Activated CD8-positive, alpha-beta T cell treated with anti-CD3 and anti-CD28 coated beads, Interleukin-2, amount 10 ng/mL, durations not matched to agents 7 days and 5 days (primary cell): Measurements from ENCODE around the gene DPP6. TPM values are rescaled to one million over a fixed set of nuclear protein-coding genes. Genes with fewer than 3 reads are reported as not detected.

ENCODE experiments used
- ATAC-seq: fragments of 150-1000 bp; cut with Tn5 transposase; one replicate; pipeline ENCODE4 v1.10.0; 2021; ENCODE audit warnings: moderate library complexity
- CTCF ChIA-PET: fragments of 350-600 bp; sonication (Branson Sonifier 250); formaldehyde crosslinking; loops from one replicate; lab custom pipeline; 2021; ENCODE audit warnings: antibody characterized with exemption; lab: Charles Lee
- POLR2A ChIA-PET: fragments of 350-600 bp; sonication (Branson Sonifier 250); formaldehyde crosslinking; loops from one replicate; lab custom pipeline; 2021; ENCODE audit warnings: antibody characterized with exemption; lab: Charles Lee
- DNase-seq: peaks from one replicate; pipeline ENCODE4 v3.0.0-alpha.2; 2020
- H3K27ac Mint-ChIP-seq: one replicate; pipeline ENCODE4 v1.8.0; 2021; ENCODE audit warnings: mild to moderate bottlenecking, mixed read lengths
- H3K27me3 Mint-ChIP-seq: one replicate; pipeline ENCODE4 v1.8.0; 2021; ENCODE audit warnings: low read depth, mixed read lengths
- H3K36me3 Mint-ChIP-seq: one replicate; pipeline ENCODE4 v1.8.0; 2021; ENCODE audit warnings: low read depth, mixed read lengths
- H3K4me1 Mint-ChIP-seq: one replicate; pipeline ENCODE4 v1.8.0; 2021; ENCODE audit warnings: low read depth, mixed read lengths
- H3K4me3 Mint-ChIP-seq: one replicate; pipeline ENCODE4 v1.8.0; 2021; ENCODE audit warnings: mild to moderate bottlenecking, mixed read lengths
- H3K9me3 Mint-ChIP-seq: one replicate; pipeline ENCODE4 v1.8.0; 2022; ENCODE audit warnings: mixed read lengths; ENCODE audit not compliant: insufficient read depth
- total RNA-seq, 2 experiments: library from RNA; stranded (reverse); gene quantifications; one replicate each; pipeline ENCODE4 v1.2.3, GENCODE V29; 2021

The DPP6 gene
- total RNA-seq, 2 experiments from 2014 or later = not detected

GRCh38 chr7:154584352-154585252 is 532.4 kb downstream of the DPP6 start:
- Mint-ChIP-seq H3K27me3 (no peaks in the 10 kb centered on the region), H3K4me1 (no peaks in the 10 kb centered on the region), H3K9me3 (no peaks in the 10 kb centered on the region), H3K36me3 (no peaks in the 10 kb centered on the region), H3K27ac (no peak overlapping the region), H3K4me3 (no peak overlapping the region)
- CTCF ChIA-PET = no interaction called here
- ATAC-seq (no peak), DNase-seq (no peak)
- POLR2A ChIA-PET = no interaction called here

DNA sequence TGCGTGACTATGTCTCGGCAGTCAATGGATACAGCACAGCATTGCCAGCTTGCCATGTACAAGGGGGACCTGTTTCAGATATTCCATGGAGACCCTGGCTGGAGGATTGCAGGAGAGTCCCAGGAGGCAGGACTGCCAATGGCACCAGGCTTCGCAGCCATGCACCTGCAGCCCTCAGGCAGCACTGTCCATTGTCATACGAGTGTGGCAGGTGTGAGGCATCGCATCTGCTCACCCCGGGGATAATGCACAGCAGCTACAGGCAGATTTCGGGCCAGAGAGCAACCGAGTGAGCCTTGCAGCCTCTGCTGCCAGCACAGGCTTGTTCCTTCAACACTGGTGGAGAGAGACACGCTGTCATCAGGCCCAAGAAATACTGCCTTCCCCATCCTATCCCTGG is 535.6 kb downstream of the DPP6 start:
- Mint-ChIP-seq H3K4me1 (no peaks in the 10 kb centered on the region), H3K36me3 (no peaks in the 10 kb centered on the region), H3K9me3 (no peaks in the 10 kb centered on the region), H3K4me3 (no peak overlapping the region), H3K27me3 (no peaks in the 10 kb centered on the region), H3K27ac (no peak overlapping the region)
- POLR2A ChIA-PET = no interaction called here
- no peak for DNase-seq
- CTCF ChIA-PET = no interaction called here
- ATAC-seq = no peak

DNA sequence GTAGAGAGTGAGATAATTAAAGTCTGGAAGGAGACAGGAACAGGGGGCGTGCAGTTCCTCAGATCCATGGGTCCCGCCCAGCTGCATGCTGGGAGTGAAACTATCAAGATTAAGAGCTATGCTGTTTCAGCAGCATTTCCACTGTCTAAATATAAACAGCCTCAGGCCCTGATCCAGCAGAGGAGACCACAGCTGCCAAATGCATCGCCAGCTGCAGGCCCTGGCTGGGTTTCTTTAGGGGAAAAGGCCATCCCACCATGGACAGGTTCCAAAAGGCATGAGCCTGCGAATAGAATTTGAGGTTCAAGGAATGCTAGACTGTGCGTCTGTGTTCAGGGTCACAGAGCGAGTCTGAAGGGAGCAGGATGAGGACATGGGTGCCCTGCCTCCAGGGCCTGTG is 539.3 kb downstream of the DPP6 start:
- POLR2A ChIA-PET = no interaction called here
- Mint-ChIP-seq H3K9me3 (no peaks in the 10 kb centered on the region), H3K36me3 (no peaks in the 10 kb centered on the region), H3K27me3 (no peaks in the 10 kb centered on the region), H3K4me3 (no peak overlapping the region), H3K27ac (no peak overlapping the region), H3K4me1 (no peaks in the 10 kb centered on the region)
- CTCF ChIA-PET = no interaction called here
- DNase-seq (no peak), ATAC-seq (no peak)

GRCh38 chr7:154592388-154592787 is 540.2 kb downstream of the DPP6 start:
- no peaks in the 10 kb centered on the region for H3K4me1 Mint-ChIP-seq
- CTCF ChIA-PET = no interaction called here
- DNase-seq = no peak
- no peak for ATAC-seq
- H3K27me3 Mint-ChIP-seq = no peaks in the 10 kb centered on the region
- no peak overlapping the region for H3K4me3 Mint-ChIP-seq
- H3K36me3 Mint-ChIP-seq = no peaks in the 10 kb centered on the region
- H3K9me3 Mint-ChIP-seq = no peaks in the 10 kb centered on the region
- POLR2A ChIA-PET = no interaction called here
- no peak overlapping the region for H3K27ac Mint-ChIP-seq

DNA sequence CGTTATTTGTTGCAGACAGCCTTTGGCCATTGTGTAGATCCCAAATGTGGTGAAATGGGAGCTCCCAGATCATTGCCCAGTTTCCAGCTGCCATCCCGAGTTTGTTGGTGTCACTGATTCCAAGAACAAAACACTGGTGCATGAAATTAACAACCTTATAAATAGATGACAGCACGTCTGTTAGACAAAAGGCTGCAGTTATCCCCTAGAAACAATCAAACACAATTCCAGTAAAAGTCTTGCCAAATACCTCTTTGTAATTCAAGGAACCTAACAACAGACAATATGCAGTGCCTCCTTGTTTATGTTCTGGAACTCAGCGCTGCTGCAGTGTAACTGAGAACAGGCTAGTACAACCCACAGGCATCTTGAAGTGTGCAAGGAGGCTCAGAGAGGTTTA is 546.2 kb downstream of the DPP6 start:
- Mint-ChIP-seq H3K36me3 (no peaks in the 10 kb centered on the region), H3K27me3 (no peaks in the 10 kb centered on the region), H3K4me1 (no peaks in the 10 kb centered on the region), H3K27ac (no peak overlapping the region), H3K9me3 (no peaks in the 10 kb centered on the region), H3K4me3 (no peak overlapping the region)
- ATAC-seq (no peak), DNase-seq (no peak)
- ChIA-PET CTCF (no interaction called here), POLR2A (no interaction called here)

DNA sequence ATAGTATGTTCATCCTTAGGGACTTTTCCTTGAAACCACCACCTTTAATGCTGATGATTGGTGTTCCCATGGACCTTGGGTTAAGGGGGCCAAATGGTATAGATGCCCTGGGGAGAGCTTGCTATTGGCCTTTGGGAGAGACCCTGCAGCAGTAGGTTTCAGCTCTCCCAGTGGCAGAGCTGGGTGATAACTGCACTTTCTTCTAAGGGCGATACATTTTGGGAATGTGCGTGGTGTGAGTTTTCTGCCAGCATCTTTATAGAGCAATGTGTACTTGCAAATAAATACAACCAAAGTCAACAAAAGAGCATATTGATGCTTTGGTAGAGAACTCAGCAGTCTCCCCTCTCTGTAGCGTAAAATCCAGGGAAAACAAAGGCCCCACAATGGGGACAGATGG is 546.7 kb downstream of the DPP6 start:
- no peaks in the 10 kb centered on the region for H3K9me3 Mint-ChIP-seq
- no peak overlapping the region for H3K4me3 Mint-ChIP-seq
- no peaks in the 10 kb centered on the region for H3K27me3 Mint-ChIP-seq
- no peaks in the 10 kb centered on the region for H3K4me1 Mint-ChIP-seq
- no peaks in the 10 kb centered on the region for H3K36me3 Mint-ChIP-seq
- no peak overlapping the region for H3K27ac Mint-ChIP-seq
- ChIA-PET CTCF (no interaction called here), POLR2A (no interaction called here)
- no peak for ATAC-seq
- no peak for DNase-seq

DNA sequence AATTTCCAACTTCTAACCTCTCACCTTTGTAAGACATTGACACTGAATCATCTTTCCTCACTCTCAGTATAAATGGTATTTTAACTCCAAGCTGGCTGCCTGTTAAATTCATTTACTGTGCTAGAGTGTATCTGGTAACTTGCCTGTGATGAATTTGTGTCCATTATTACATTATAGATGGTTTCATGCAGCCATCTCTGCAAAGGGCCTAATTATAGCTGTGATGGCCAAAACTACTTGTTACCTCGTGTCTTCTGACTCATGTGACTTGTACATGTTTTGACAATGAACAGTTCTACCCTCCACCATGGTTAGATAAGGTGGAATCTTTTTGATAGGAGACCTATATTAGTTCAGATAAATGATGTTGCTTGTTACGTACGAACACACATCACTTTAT is 558.7 kb downstream of the DPP6 start:
- ChIA-PET CTCF (interaction anchor here (0.6 kb wide), 1 partner anchor 11 kb away, joined by 3 read pairs; no protein-coding TSS in a partner anchor), POLR2A (no interaction called here)
- no peak for ATAC-seq
- Mint-ChIP-seq H3K4me3 (no peak overlapping the region), H3K36me3 (no peaks in the 10 kb centered on the region), H3K4me1 (no peaks in the 10 kb centered on the region), H3K9me3 (no peaks in the 10 kb centered on the region), H3K27me3 (no peaks in the 10 kb centered on the region), H3K27ac (no peak overlapping the region)
- DNase-seq = no peak

GRCh38 chr7:154613811-154614210 is 561.6 kb downstream of the DPP6 start:
- no peak overlapping the region for H3K27ac Mint-ChIP-seq
- POLR2A ChIA-PET = no interaction called here

DNA sequence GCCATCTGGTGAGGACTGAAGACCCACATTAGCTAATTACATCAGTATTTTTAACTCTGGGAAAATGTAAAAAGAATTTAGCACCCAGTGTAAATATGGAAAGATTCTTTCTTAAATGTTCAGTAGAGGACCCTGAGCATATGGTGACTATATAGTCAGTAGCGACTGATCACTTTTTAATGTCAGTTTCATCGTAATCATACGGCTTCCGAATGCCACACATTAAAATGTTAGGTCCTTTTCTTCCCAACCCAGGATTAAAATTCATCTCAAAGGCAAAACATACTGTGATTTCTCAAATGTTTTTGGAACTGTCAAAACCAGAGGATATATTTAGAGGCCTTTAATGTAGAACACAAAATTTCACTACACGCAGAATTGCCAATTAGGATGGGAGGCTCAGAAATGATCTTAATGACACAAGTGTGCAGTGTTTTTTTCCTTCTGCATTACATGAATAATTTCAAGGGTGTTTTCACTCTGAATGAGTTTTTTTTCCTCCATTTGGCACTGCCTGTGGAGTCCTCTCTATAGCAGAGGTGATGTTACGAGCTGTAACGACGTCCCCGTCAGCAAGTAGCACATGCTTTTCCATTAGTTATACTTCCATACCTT is 568.0 kb downstream of the DPP6 start:
- Mint-ChIP-seq H3K27me3 (no peaks in the 10 kb centered on the region), H3K4me1 (no peaks in the 10 kb centered on the region), H3K27ac (no peak overlapping the region), H3K4me3 (no peak overlapping the region), H3K36me3 (no peaks in the 10 kb centered on the region), H3K9me3 (no peaks in the 10 kb centered on the region)
- ChIA-PET CTCF (no interaction called here), POLR2A (no interaction called here)
- DNase-seq (no peak), ATAC-seq (no peak)

More at GRCh38 chr7:154613811-154614210, 561.6 kb downstream of the DPP6 start:
- no peaks in the 10 kb centered on the region for H3K9me3 Mint-ChIP-seq
- no peaks in the 10 kb centered on the region for H3K27me3 Mint-ChIP-seq
- CTCF ChIA-PET = no interaction called here
- H3K4me1 Mint-ChIP-seq = no peaks in the 10 kb centered on the region
- ATAC-seq (no peak), DNase-seq (no peak)
- no peaks in the 10 kb centered on the region for H3K36me3 Mint-ChIP-seq
- no peak overlapping the region for H3K4me3 Mint-ChIP-seq

- POLR2A ChIA-PET = no interaction called here
- H3K27ac Mint-ChIP-seq = no peak overlapping the region
- CTCF ChIA-PET = no interaction called here
- ATAC-seq = no peak
- no peaks in the 10 kb centered on the region for H3K9me3 Mint-ChIP-seq
- H3K4me3 Mint-ChIP-seq = no peak overlapping the region
- H3K36me3 Mint-ChIP-seq = no peaks in the 10 kb centered on the region
- no peaks in the 10 kb centered on the region for H3K27me3 Mint-ChIP-seq
- DNase-seq = no peak
- no peaks in the 10 kb centered on the region for H3K4me1 Mint-ChIP-seq
Measured at GRCh38 chr7:154623399-154623798, 571.2 kb downstream of the DPP6 start.

DNA sequence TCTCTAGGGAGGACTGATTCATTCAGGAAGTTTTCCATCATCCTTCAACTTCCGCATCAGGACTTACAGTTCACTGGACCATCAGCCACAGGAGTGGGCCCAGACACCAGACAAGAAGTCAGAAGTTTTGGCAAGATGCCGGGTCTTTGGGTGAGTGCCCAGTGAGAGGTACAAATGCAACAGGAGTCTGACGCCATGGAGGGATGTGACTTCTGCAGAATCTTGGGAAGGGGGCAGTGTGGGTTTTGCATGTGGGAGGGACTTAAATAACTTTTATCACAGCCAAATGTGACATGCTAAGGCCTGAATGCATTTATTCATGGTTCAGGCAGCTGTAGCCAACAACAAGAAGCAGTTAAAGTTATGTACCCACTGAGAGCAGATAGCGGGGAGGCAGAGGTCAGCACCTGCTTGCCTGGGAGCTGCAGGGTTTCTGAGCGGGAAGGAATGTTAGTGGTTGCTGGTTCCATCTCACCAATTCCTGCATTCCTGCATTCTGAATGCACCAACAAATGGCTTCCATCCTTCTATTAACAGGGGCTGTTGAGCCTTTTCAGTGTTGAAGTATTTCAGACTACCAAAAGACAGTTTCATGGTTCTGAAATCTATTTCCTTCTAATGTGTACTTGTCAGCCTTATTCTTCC is 575.6 kb downstream of the DPP6 start:
- DNase-seq (no peak), ATAC-seq (no peak)
- ChIA-PET POLR2A (no interaction called here), CTCF (no interaction called here)
- H3K27ac Mint-ChIP-seq = no peak overlapping the region
- H3K4me1 Mint-ChIP-seq = no peaks in the 10 kb centered on the region
- no peak overlapping the region for H3K4me3 Mint-ChIP-seq
- H3K9me3 Mint-ChIP-seq = no peaks in the 10 kb centered on the region
- H3K27me3 Mint-ChIP-seq = no peaks in the 10 kb centered on the region
- no peaks in the 10 kb centered on the region for H3K36me3 Mint-ChIP-seq

GRCh38 chr7:154628556-154628955 is 576.4 kb downstream of the DPP6 start:
- H3K4me3 Mint-ChIP-seq = no peak overlapping the region
- H3K9me3 Mint-ChIP-seq = no peaks in the 10 kb centered on the region
- no peak overlapping the region for H3K27ac Mint-ChIP-seq
- ChIA-PET CTCF (no interaction called here), POLR2A (no interaction called here)
- DNase-seq = no peak
- ATAC-seq = no peak
- no peaks in the 10 kb centered on the region for H3K36me3 Mint-ChIP-seq
- no peaks in the 10 kb centered on the region for H3K4me1 Mint-ChIP-seq
- no peaks in the 10 kb centered on the region for H3K27me3 Mint-ChIP-seq
